HG02884 (cell line): Measurements from ENCODE around the gene EDN1.

Experiments used
- ATAC-seq: cut with Tn5 transposase; IDR thresholded peaks from one replicate; pipeline ENCODE4 v1.9.1; 2021; ENCODE audit warnings: mild to moderate bottlenecking, moderate library complexity; ENCODE audit not compliant: unreplicated experiment

The EDN1 gene

GRCh38 chr6:12293931-12294807, 4.0 kb downstream of the EDN1 start:
- no peak for ATAC-seq

GRCh38 chr6:12294851-12295536, 4.8 kb downstream of the EDN1 start:
- no peak for ATAC-seq

- no peak for ATAC-seq
Measured at GRCh38 chr6:12295558-12296254, 5.5 kb downstream of the EDN1 start.

GRCh38 chr6:12296255-12296573, 6.1 kb downstream of the EDN1 start:
- no peak for ATAC-seq

GRCh38 chr6:12296604-12297003, 6.4 kb downstream of the EDN1 start:
- no peak for ATAC-seq

- no peak for ATAC-seq
Measured at GRCh38 chr6:12297363-12298016, 7.3 kb downstream of the EDN1 start.

- no peak for ATAC-seq
Measured at GRCh38 chr6:12298017-12298978, 8.1 kb downstream of the EDN1 start.

GRCh38 chr6:12298995-12299394, 8.8 kb downstream of the EDN1 start:
- no peak for ATAC-seq

- no peak for ATAC-seq
Measured at GRCh38 chr6:12301018-12301417, 10.9 kb downstream of the EDN1 start.

GRCh38 chr6:12304487-12304886, 14.3 kb downstream of the EDN1 start:
- no peak for ATAC-seq

- ATAC-seq, result no peak
Measured at GRCh38 chr6:12309070-12309469, 18.9 kb downstream of the EDN1 start.

- ATAC-seq, result no peak
Measured at GRCh38 chr6:12311106-12311505, 20.9 kb downstream of the EDN1 start.

- no peak for ATAC-seq
Measured at GRCh38 chr6:12312736-12313135, 22.6 kb downstream of the EDN1 start.

- ATAC-seq, result no peak
Measured at GRCh38 chr6:12313306-12313991, 23.3 kb downstream of the EDN1 start.

- no peak for ATAC-seq
Measured at GRCh38 chr6:12313992-12314589, 23.9 kb downstream of the EDN1 start.

GRCh38 chr6:12314751-12315150, 24.6 kb downstream of the EDN1 start:
- ATAC-seq, result no peak

- ATAC-seq, result no peak
Measured at GRCh38 chr6:12315292-12316081, 25.3 kb downstream of the EDN1 start.

- ATAC-seq, result no peak
Measured at GRCh38 chr6:12318749-12319148, 28.6 kb downstream of the EDN1 start.
